Upper lobe of left lung (tissue), 6 donors: Measurements from ENCODE around the gene MACROD2. TPM values are rescaled to one million over a fixed set of nuclear protein-coding genes. Genes with fewer than 3 reads are reported as not detected.

Experiments
- ATAC-seq, 2 donors: fragments of 200-7000 bp; cut with Tn5 transposase; one replicate each; pipeline ENCODE4 v1.9.1; 2022; ENCODE audit warnings: mild to moderate bottlenecking in 2 of 2, moderate library complexity in 2 of 2; ENCODE audit not compliant: low FRiP score in 2 of 2
- DNase-seq, 2 donors: peaks; one replicate each; pipeline ENCODE4 v3.0.0-alpha.2; 2019 to 2020
- H3K27ac ChIP-seq, 4 donors: fragments of 200-600 bp; sonication (generic); one replicate each; pipeline ENCODE4 v1.5.1; 2016 to 2019
- H3K27me3 ChIP-seq, 4 donors: fragments of 200-600 bp; sonication (generic); one replicate each; pipeline ENCODE4 v1.5.1; 2017 to 2019
- H3K36me3 ChIP-seq, 4 donors: fragments of 200-600 bp; sonication (generic); one replicate each; pipeline ENCODE4 v1.5.1; 2016 to 2019
- H3K4me1 ChIP-seq, 4 donors: fragments of 200-600 bp; sonication (generic); one replicate each; pipeline ENCODE4 v1.5.1; 2018 to 2019
- H3K4me3 ChIP-seq, 4 donors: fragments of 200-600 bp; sonication (generic); one replicate each; pipeline ENCODE4 v1.5.1; 2017 to 2019; ENCODE audit warnings: mild to moderate bottlenecking in 2 of 4, moderate library complexity in 1 of 4
- H3K9me3 ChIP-seq, 4 donors: fragments of 200-600 bp; sonication (generic); one replicate each; pipeline ENCODE4 v1.5.1; 2018 to 2019
- EP300 ChIP-seq, 4 donors: sonication (generic); formaldehyde crosslinking; IDR thresholded peaks; one replicate each; pipeline ENCODE4 v1.5.1; 2017; ENCODE audit warnings: antibody characterized with exemption in 4 of 4, control low read depth in 2 of 4
- POLR2A ChIP-seq, 4 donors: fragments of 450-650 bp; IDR thresholded peaks; one replicate each; pipeline ENCODE4 v1.5.1; 2016 to 2017; ENCODE audit warnings: antibody characterized with exemption in 4 of 4, mild to moderate bottlenecking in 2 of 4
- POLR2AphosphoS5 ChIP-seq, 2 donors: sonication (generic); formaldehyde crosslinking; IDR thresholded peaks; one replicate each; pipeline ENCODE4 v1.5.1; 2017; ENCODE audit warnings: antibody characterized with exemption in 2 of 2
- WGBS, 2 donors: methylation state at CpG; one replicate each; pipeline ENCODE4 v1.1.5; 2017 to 2018; 5-methylcytosine and 5-hydroxymethylcytosine counted together
- total RNA-seq, 6 donors: library from RNA; depleted of rRNA in 4 of 6; stranded (reverse); fragments of >200 nt in 4 of 6; gene quantifications; one replicate each; pipeline versions ENCODE4 v1.1.0 to v1.2.1, GENCODE V29; 2016 to 2021
- TF ChIP-seq, protein P1 (sequence below), 6 experiments: fragments of 450-650 bp in 4 of 6; fragments of 200-600 bp in 2 of 6; sonication (generic) in 2 of 6; IDR thresholded peaks; one replicate each; pipeline ENCODE4 v1.5.1; 2016 to 2019; ENCODE audit warnings: antibody characterized with exemption in 6 of 6
- donor health status: DM: no; HTN: no; CAD: no; lungs with moderate emphysema.
- donor health status: DM: no; HTN: yes; CAD: no; lungs with severe emphysema.

MACROD2 gene
- total RNA-seq, 6 donors from 2014 or later, result 20.7 to 84.3 (median 36.3) TPM

DNA sequence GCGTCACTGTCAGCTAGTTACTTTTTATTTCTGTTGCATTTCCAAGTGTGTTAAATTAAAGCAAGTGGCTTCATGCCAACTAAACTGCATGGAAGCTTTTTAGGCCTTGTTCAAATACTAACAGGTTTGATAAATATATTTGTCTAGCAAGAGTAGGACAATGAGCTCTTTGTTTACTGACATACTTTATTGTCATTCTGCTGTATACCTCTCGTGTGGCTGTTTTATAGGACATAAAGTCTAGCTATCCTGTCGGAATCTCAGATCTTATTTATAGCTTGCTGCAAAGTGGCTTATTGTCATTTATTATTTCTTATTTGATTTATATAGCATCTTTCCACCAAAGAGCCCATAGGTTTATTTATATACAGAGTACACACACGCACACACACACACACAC lies 1866.9 kb downstream of the MACROD2 start:
- no peaks in the 10 kb centered on the region for H3K36me3 ChIP-seq
- no peak overlapping the region for H3K27ac ChIP-seq
- ATAC-seq (no peak), DNase-seq (no peak)
- WGBS, 2 donors, result 72 to 84% methylated on average over 4 of the region's 4 CpGs
- TF ChIP-seq POLR2A (IDR thresholded peaks at IDR 0.05) (no peak), EP300 (IDR thresholded peaks at IDR 0.05) (no peak), POLR2AphosphoS5 (IDR thresholded peaks at IDR 0.05) (no peak)
- TF ChIP-seq, protein P1, sequence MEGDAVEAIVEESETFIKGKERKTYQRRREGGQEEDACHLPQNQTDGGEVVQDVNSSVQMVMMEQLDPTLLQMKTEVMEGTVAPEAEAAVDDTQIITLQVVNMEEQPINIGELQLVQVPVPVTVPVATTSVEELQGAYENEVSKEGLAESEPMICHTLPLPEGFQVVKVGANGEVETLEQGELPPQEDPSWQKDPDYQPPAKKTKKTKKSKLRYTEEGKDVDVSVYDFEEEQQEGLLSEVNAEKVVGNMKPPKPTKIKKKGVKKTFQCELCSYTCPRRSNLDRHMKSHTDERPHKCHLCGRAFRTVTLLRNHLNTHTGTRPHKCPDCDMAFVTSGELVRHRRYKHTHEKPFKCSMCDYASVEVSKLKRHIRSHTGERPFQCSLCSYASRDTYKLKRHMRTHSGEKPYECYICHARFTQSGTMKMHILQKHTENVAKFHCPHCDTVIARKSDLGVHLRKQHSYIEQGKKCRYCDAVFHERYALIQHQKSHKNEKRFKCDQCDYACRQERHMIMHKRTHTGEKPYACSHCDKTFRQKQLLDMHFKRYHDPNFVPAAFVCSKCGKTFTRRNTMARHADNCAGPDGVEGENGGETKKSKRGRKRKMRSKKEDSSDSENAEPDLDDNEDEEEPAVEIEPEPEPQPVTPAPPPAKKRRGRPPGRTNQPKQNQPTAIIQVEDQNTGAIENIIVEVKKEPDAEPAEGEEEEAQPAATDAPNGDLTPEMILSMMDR (IDR thresholded peaks at IDR 0.05), result no peak
- H3K9me3 ChIP-seq, result no peaks in the 10 kb centered on the region
- H3K4me3 ChIP-seq, result no peak overlapping the region
- no peaks in the 10 kb centered on the region for H3K4me1 ChIP-seq
- H3K27me3 ChIP-seq, result no peaks in the 10 kb centered on the region

DNA sequence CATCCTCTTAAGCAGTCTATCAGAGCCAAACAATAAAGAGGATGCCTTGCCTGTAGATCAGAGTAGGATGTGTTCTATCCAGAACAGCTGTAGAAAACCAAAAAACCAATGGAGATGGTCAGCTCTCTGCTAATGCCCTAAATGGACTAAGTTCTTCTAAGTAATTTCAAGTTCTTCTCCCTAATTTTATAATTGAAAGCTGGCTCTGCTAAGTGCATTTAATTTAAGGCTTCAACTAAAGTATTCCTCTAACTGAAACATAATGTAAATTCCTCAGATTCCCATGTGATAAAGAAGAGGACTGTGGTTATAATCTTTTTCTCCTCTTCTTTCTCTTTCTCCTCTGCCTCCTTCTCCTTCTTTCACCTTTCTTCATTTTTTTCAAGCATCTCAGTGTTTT lies 1868.4 kb downstream of the MACROD2 start:
- Histone ChIP-seq H3K4me1 (no peaks in the 10 kb centered on the region), H3K36me3 (no peaks in the 10 kb centered on the region), H3K9me3 (no peaks in the 10 kb centered on the region), H3K4me3 (no peak overlapping the region), H3K27me3 (no peaks in the 10 kb centered on the region), H3K27ac (no peak overlapping the region)
- ATAC-seq (no peak), DNase-seq (no peak)
- TF ChIP-seq, protein P1 (IDR thresholded peaks at IDR 0.05), result no peak
- TF ChIP-seq POLR2AphosphoS5 (IDR thresholded peaks at IDR 0.05) (no peak), EP300 (IDR thresholded peaks at IDR 0.05) (no peak), POLR2A (IDR thresholded peaks at IDR 0.05) (no peak)

DNA sequence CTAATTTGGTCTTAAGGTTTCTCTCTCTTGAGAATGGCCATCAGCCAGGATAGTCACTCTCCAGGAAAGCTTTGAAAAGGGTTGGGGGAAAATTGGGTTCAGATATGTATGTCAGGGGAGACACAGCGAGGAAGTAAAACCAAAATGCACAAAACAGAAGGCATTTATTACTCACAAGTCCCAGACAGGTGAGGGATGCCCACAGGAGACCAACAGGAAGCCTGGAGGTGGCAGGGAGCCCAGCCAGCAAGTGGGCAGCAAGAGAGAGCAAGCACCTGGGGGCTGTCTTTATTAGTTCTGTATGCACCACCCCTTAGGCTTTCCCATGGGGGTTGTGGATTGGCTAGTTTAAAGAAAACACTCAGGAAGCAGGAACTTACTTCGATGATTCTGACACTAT lies 1870.2 kb downstream of the MACROD2 start:
- Histone ChIP-seq H3K9me3 (no peaks in the 10 kb centered on the region), H3K27ac (no peak overlapping the region), H3K27me3 (no peaks in the 10 kb centered on the region), H3K36me3 (no peaks in the 10 kb centered on the region), H3K4me1 (no peaks in the 10 kb centered on the region), H3K4me3 (no peak overlapping the region)
- WGBS, 2 donors, result 82 to 91% methylated on average over 2 of the region's 2 CpGs
- TF ChIP-seq POLR2AphosphoS5 (IDR thresholded peaks at IDR 0.05) (no peak), POLR2A (IDR thresholded peaks at IDR 0.05) (no peak), EP300 (IDR thresholded peaks at IDR 0.05) (no peak)
- TF ChIP-seq, protein P1 (IDR thresholded peaks at IDR 0.05), result no peak
- no peak for DNase-seq
- no peak for ATAC-seq

DNA sequence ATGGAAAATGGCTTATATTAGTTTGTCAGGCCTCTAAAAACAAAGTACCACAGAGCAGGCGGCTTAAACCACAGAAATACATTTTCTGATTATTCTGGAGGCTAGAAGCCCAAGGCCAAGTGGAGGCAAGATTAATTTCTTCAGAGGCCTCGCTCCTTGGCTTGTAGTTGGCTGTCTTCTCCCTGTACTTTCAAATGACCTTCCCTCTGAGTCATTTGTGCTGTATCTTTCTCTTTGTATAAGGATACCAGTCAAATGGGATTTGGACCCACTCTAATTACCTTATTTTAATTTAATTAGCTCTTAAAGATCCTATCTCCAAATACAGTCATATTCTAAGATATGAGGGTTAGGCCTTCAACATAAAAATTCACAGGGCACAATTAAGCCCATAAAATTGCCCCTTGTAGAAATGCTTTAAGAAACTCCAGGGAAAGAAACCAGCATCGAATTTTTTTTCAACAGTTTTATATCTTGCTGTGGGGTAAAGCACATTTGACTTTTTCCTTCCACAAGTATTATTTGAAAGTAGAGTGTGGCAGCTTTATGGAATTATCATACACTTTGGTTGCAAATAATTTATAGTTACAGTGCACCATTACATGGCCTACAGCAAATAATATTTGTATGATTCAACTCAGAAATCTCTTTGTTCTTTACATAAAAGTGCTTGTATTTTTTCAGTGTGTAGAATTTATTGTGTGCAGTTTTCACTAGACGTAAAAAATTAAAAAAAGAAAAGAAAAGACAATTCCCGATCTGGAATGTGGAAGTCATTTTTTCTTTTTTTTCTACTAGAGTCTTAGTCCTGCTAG lies 1871.8 kb downstream of the MACROD2 start:
- TF ChIP-seq EP300 (IDR thresholded peaks at IDR 0.05), result no peak
- no peak for TF ChIP-seq POLR2A (IDR thresholded peaks at IDR 0.05)
- TF ChIP-seq POLR2AphosphoS5 (IDR thresholded peaks at IDR 0.05), result no peak
- TF ChIP-seq, protein P1 (IDR thresholded peaks at IDR 0.05), result no peak
- H3K4me3 ChIP-seq, result no peak overlapping the region
- no peaks in the 10 kb centered on the region for H3K27me3 ChIP-seq
- H3K9me3 ChIP-seq, result no peaks in the 10 kb centered on the region
- WGBS, 2 donors, result 85 to 93% methylated on average over 5 of the region's 5 CpGs
- no peak overlapping the region for H3K27ac ChIP-seq
- no peaks in the 10 kb centered on the region for H3K4me1 ChIP-seq
- DNase-seq (no peak), ATAC-seq (no peak)
- H3K36me3 ChIP-seq, result no peaks in the 10 kb centered on the region

DNA sequence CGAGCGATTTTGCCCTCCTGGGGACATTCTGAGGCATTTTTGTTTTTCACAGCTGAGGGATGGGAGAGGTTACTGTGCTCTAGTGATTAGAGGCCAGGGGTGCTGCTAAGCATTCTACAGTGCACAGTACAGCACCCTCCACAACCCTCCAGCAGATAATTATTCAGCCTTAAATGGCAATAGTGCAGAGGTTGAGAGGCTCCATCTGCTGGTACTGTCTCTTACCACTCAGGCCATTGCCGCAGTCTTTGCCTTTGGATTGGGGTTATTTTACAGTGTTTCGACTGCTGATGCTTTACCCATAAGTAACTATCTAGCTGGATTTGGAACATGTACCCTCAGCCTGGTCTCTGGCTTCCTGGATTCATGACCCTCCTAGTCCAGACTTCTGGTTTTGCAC lies 1872.6 kb downstream of the MACROD2 start:
- H3K9me3 ChIP-seq, result no peaks in the 10 kb centered on the region
- H3K27ac ChIP-seq, result no peak overlapping the region
- no peak overlapping the region for H3K4me3 ChIP-seq
- TF ChIP-seq EP300 (IDR thresholded peaks at IDR 0.05) (no peak), POLR2AphosphoS5 (IDR thresholded peaks at IDR 0.05) (no peak), POLR2A (IDR thresholded peaks at IDR 0.05) (no peak)
- TF ChIP-seq, protein P1 (IDR thresholded peaks at IDR 0.05), result no peak
- H3K36me3 ChIP-seq, result no peaks in the 10 kb centered on the region
- WGBS, 2 donors, result 93 to 95% methylated on average over 4 of the region's 4 CpGs
- no peaks in the 10 kb centered on the region for H3K4me1 ChIP-seq
- ATAC-seq (no peak), DNase-seq (no peak)
- no peaks in the 10 kb centered on the region for H3K27me3 ChIP-seq
